Hepatocyte (in vitro differentiated cells): ENCODE data around the gene SMAGP. TPM values are rescaled to one million over a fixed set of nuclear protein-coding genes. Genes with fewer than 3 reads are reported as not detected.

ENCODE experiments used
- DNase-seq: peaks from one replicate; pipeline ENCODE4 v3.0.0-alpha.2; 2016; ENCODE audit warnings: low spot score
- H2AFZ ChIP-seq: fragments of 200-600 bp; sonication (generic); 2 replicates; pipeline ENCODE4 v1.6.0; 2016; ENCODE audit warnings: antibody characterized with exemption, mild to moderate bottlenecking
- H3K27ac ChIP-seq: fragments of 200-600 bp; sonication (generic); 2 replicates; pipeline ENCODE4 v1.5.1; 2016; ENCODE audit warnings: mild to moderate bottlenecking
- H3K27me3 ChIP-seq: fragments of 200-600 bp; sonication (generic); 2 replicates; pipeline ENCODE4 v1.6.1; 2016
- H3K36me3 ChIP-seq: fragments of 200-600 bp; sonication (generic); replicated peaks from 2 replicates; pipeline ENCODE4 v1.5.1; 2016; ENCODE audit warnings: low read depth; ENCODE audit not compliant: insufficient read depth
- H3K4me1 ChIP-seq: fragments of 200-600 bp; sonication (generic); 2 replicates; pipeline ENCODE4 v1.5.1; 2016; ENCODE audit warnings: mild to moderate bottlenecking, moderate library complexity; ENCODE audit not compliant: insufficient read depth
- H3K4me2 ChIP-seq: fragments of 200-600 bp; sonication (generic); 2 replicates; pipeline ENCODE4 v1.6.0; 2016
- H3K4me3 ChIP-seq: fragments of 200-600 bp; sonication (generic); 2 replicates; pipeline ENCODE4 v1.5.1; 2016; ENCODE audit warnings: mild to moderate bottlenecking
- H3K79me2 ChIP-seq: fragments of 200-600 bp; sonication (generic); 2 replicates; pipeline ENCODE4 v1.6.0; 2017; ENCODE audit warnings: mild to moderate bottlenecking
- H3K9me2 ChIP-seq: fragments of 200-600 bp; sonication (generic); replicated peaks from 2 replicates; pipeline ENCODE4 v1.6.0; 2017; ENCODE audit warnings: mild to moderate bottlenecking; ENCODE audit not compliant: insufficient read depth
- H3K9me3 ChIP-seq: fragments of 200-600 bp; sonication (generic); 2 replicates; pipeline ENCODE4 v1.5.1; 2016; ENCODE audit warnings: low read depth, mild to moderate bottlenecking
- H4K20me1 ChIP-seq: fragments of 200-600 bp; sonication (generic); 2 replicates; pipeline ENCODE4 v1.6.0; 2016; ENCODE audit warnings: mild to moderate bottlenecking; ENCODE audit not compliant: insufficient read depth, poor library complexity, severe bottlenecking
- CTCF ChIP-seq: fragments of 200-600 bp; sonication (generic); IDR thresholded peaks from 2 replicates; pipeline ENCODE4 v1.5.1; 2016; ENCODE audit warnings: antibody characterized with exemption, mild to moderate bottlenecking; ENCODE audit not compliant: poor library complexity
- EZH2 ChIP-seq: fragments of 200-600 bp; sonication (generic); IDR thresholded peaks from 2 replicates; pipeline ENCODE4 v1.6.1; 2016; ENCODE audit warnings: antibody characterized with exemption, mild to moderate bottlenecking, borderline replicate concordance
- EZH2phosphoT487 ChIP-seq: fragments of 200-600 bp; sonication (generic); IDR thresholded peaks from one replicate; pipeline ENCODE4 v1.6.1; 2018; ENCODE audit warnings: antibody characterized with exemption, mild to moderate bottlenecking, low read depth, moderate library complexity; ENCODE audit not compliant: unreplicated experiment, severe bottlenecking
- WGBS: methylation state at CpG from one replicate; pipeline ENCODE4 v1.1.6; 2016; ENCODE audit warnings: low lambda C conversion rate; ENCODE audit errors: missing lambda C conversion rate; 5-methylcytosine and 5-hydroxymethylcytosine counted together
- polyA plus RNA-seq: library from polyadenylated mRNA; unstranded; fragments of >200 nt; fragmentation: Nextera tagmentation; extraction: Ambion mirVana; gene quantifications from 2 replicates; pipeline ENCODE4 v1.2.1, GENCODE V29; 2016
- total RNA-seq: library from RNA; depleted of rRNA; stranded (reverse); fragments of >200 nt; gene quantifications from 2 replicates; pipeline ENCODE4 v1.2.3, GENCODE V29; 2014

The SMAGP gene
- total and polyA plus RNA-seq, 2 experiments from 2014 or later, result 16.5 to 28.3 TPM

- 96% methylated on average over 10 of the region's 10 CpGs for WGBS
- H3K4me2 ChIP-seq, result no peak overlapping the region
- H3K9me2 ChIP-seq, result no peaks in the 10 kb centered on the region
- H4K20me1 ChIP-seq, result no peaks in the 10 kb centered on the region
- no peaks in the 10 kb centered on the region for H3K27me3 ChIP-seq
- no peak overlapping the region for H2AFZ ChIP-seq
- H3K9me3 ChIP-seq, result no peaks in the 10 kb centered on the region
- no peaks in the 10 kb centered on the region for H3K79me2 ChIP-seq
- TF ChIP-seq EZH2phosphoT487 (no peak), CTCF (no peak), EZH2 (no peak)
- H3K4me3 ChIP-seq, result no peak overlapping the region
- no peaks in the 10 kb centered on the region for H3K4me1 ChIP-seq
- no peak overlapping the region for H3K27ac ChIP-seq
- DNase-seq, result no peak
- H3K36me3 ChIP-seq, result no peaks in the 10 kb centered on the region
Measured at GRCh38 chr12:51199366-51199945, 70.8 kb downstream of the SMAGP start.

- Histone ChIP-seq H3K4me2 (no peak overlapping the region), H3K9me3 (no peaks in the 10 kb centered on the region), H2AFZ (no peak overlapping the region), H3K9me2 (no peaks in the 10 kb centered on the region), H3K79me2 (no peaks in the 10 kb centered on the region), H4K20me1 (no peaks in the 10 kb centered on the region), H3K27me3 (no peaks in the 10 kb centered on the region), H3K27ac (no peak overlapping the region), H3K4me3 (no peak overlapping the region), H3K36me3 (no peaks in the 10 kb centered on the region), H3K4me1 (no peaks in the 10 kb centered on the region)
- TF ChIP-seq EZH2phosphoT487 (no peak), EZH2 (no peak), CTCF (no peak)
- 80% methylated on average over 16 of the region's 16 CpGs for WGBS
- no peak for DNase-seq
Measured at GRCh38 chr12:51198568-51199365, 71.4 kb downstream of the SMAGP start.

GRCh38 chr12:51197736-51198567 lies 72.3 kb downstream of the SMAGP start:
- no peak for DNase-seq
- H4K20me1 ChIP-seq, result no peaks in the 10 kb centered on the region
- no peaks in the 10 kb centered on the region for H3K9me3 ChIP-seq
- no peaks in the 10 kb centered on the region for H3K9me2 ChIP-seq
- no peak overlapping the region for H3K4me2 ChIP-seq
- no peaks in the 10 kb centered on the region for H3K4me1 ChIP-seq
- WGBS, result 95% methylated on average over 35 of the region's 38 CpGs
- H3K36me3 ChIP-seq, result no peaks in the 10 kb centered on the region
- H2AFZ ChIP-seq, result no peak overlapping the region
- H3K27ac ChIP-seq, result no peak overlapping the region
- H3K27me3 ChIP-seq, result no peaks in the 10 kb centered on the region
- H3K4me3 ChIP-seq, result no peak overlapping the region
- no peaks in the 10 kb centered on the region for H3K79me2 ChIP-seq
- TF ChIP-seq CTCF, result no peak
- TF ChIP-seq EZH2, result no peak
- TF ChIP-seq EZH2phosphoT487, result no peak
